ENCODE measurements around the gene MYO5C. TPM values are rescaled to one million over a fixed set of nuclear protein-coding genes. Genes with fewer than 3 reads are reported as not detected.

Gene MYO5C
- total RNA-seq, result 26.1 and 36.7 TPM in 2 replicates

GRCh38 chr15:52295421-52296001, at the start of gene MYO5C:
MYO5C (minus strand) TSS chr15:52295804; CDS start chr15:52295636, 168 bp downstream.

GRCh38 chr15:52191207-52191606, 104.4 kb downstream of the MYO5C start, which contains the start of gene GNB5:
GNB5 (minus strand) TSS chr15:52191392; CDS start chr15:52184676, 6,716 bp downstream.

Small RNA genes within 50 kb of the gene (small RNA-seq; reads per million reads assigned to genes)
- gene MIR1266, result 0.11 reads per million
- gene RF00019, result not detected

Other genes starting within 250 kb of the MYO5C start
- 0.38 TPM in 1 of 2 replicates, not detected in the other for gene BCL2L10, start 183.0 kb downstream of the MYO5C start, total RNA-seq
- gene GNB5, start 104.4 kb downstream of the MYO5C start, total RNA-seq, result 17.1 and 17.6 TPM in 2 replicates
- gene MYO5A, start 233.1 kb upstream of the MYO5C start, total RNA-seq, result 155 and 206 TPM in 2 replicates

All from vein endothelial cell (primary cell).